ENCODE measurements around the gene TMEM266.

TMEM266 gene

DNA sequence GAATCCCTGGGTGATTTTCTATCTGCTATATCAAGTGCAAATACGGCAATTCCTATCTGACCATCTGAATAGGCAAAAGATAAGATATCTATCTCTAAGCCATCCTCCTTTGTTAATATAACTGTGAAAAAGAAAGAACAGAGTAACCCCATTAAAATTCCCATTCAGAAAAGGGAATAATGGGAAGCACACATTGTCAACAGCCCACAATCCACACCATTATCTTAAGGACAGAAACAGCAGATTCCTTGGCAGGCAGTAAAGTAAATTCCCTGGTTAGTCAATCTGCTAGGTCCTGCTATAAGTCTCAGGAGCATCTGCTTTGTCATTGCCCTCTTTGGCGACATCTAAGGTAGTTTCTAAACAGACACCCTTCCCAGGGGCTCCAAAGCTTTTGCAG lies 25.7 kb upstream of the TMEM266 start:
- no peak for ATAC-seq
- TF ChIP-seq ESRRG (CRISPR knock-in tag; IDR thresholded peaks at IDR 0.05) (no peak), ARNTL (CRISPR knock-in tag; IDR thresholded peaks at IDR 0.05; ENCODE audit: borderline replicate concordance, low read depth) (no peak), CSDC2 (CRISPR knock-in tag; IDR thresholded peaks at IDR 0.05) (no peak), ZFP3 (CRISPR knock-in tag; IDR thresholded peaks at IDR 0.05) (no peak), ZNF70 (CRISPR knock-in tag; IDR thresholded peaks at IDR 0.05) (no peak), GLIS3 (CRISPR knock-in tag; IDR thresholded peaks at IDR 0.05) (no peak), OSR1 (CRISPR knock-in tag; IDR thresholded peaks at IDR 0.05) (no peak), ZC3H10 (CRISPR knock-in tag; IDR thresholded peaks at IDR 0.05) (no peak), SNAI2 (CRISPR knock-in tag; IDR thresholded peaks at IDR 0.05) (no peak), TOX (CRISPR knock-in tag; IDR thresholded peaks at IDR 0.05; ENCODE audit: borderline replicate concordance) (no peak), ZNF565 (CRISPR knock-in tag; conservative IDR thresholded peaks at IDR 0.05; ENCODE audit: low read depth) (no peak), TCF4 (CRISPR knock-in tag; IDR thresholded peaks at IDR 0.05; ENCODE audit: borderline replicate concordance) (no peak), RARB (CRISPR knock-in tag; IDR thresholded peaks at IDR 0.05) (no peak), ZFP30 (CRISPR knock-in tag; IDR thresholded peaks at IDR 0.05) (no peak), BACH2 (CRISPR knock-in tag; IDR thresholded peaks at IDR 0.05; ENCODE audit: borderline replicate concordance) (no peak)
- TF ChIP-seq, protein P1, sequence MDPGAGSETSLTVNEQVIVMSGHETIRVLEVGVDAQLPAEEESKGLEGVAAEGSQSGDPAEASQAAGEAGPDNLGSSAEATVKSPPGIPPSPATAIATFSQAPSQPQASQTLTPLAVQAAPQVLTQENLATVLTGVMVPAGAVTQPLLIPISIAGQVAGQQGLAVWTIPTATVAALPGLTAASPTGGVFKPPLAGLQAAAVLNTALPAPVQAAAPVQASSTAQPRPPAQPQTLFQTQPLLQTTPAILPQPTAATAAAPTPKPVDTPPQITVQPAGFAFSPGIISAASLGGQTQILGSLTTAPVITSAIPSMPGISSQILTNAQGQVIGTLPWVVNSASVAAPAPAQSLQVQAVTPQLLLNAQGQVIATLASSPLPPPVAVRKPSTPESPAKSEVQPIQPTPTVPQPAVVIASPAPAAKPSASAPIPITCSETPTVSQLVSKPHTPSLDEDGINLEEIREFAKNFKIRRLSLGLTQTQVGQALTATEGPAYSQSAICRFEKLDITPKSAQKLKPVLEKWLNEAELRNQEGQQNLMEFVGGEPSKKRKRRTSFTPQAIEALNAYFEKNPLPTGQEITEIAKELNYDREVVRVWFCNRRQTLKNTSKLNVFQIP (CRISPR knock-in tag; IDR thresholded peaks at IDR 0.05; ENCODE audit: borderline replicate concordance, low read depth) = no peak
- TF ChIP-seq, protein P2, sequence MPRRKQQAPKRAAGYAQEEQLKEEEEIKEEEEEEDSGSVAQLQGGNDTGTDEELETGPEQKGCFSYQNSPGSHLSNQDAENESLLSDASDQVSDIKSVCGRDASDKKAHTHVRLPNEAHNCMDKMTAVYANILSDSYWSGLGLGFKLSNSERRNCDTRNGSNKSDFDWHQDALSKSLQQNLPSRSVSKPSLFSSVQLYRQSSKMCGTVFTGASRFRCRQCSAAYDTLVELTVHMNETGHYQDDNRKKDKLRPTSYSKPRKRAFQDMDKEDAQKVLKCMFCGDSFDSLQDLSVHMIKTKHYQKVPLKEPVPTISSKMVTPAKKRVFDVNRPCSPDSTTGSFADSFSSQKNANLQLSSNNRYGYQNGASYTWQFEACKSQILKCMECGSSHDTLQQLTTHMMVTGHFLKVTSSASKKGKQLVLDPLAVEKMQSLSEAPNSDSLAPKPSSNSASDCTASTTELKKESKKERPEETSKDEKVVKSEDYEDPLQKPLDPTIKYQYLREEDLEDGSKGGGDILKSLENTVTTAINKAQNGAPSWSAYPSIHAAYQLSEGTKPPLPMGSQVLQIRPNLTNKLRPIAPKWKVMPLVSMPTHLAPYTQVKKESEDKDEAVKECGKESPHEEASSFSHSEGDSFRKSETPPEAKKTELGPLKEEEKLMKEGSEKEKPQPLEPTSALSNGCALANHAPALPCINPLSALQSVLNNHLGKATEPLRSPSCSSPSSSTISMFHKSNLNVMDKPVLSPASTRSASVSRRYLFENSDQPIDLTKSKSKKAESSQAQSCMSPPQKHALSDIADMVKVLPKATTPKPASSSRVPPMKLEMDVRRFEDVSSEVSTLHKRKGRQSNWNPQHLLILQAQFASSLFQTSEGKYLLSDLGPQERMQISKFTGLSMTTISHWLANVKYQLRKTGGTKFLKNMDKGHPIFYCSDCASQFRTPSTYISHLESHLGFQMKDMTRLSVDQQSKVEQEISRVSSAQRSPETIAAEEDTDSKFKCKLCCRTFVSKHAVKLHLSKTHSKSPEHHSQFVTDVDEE (CRISPR knock-in tag; IDR thresholded peaks at IDR 0.05) = no peak
- TF ChIP-seq, protein P3, sequence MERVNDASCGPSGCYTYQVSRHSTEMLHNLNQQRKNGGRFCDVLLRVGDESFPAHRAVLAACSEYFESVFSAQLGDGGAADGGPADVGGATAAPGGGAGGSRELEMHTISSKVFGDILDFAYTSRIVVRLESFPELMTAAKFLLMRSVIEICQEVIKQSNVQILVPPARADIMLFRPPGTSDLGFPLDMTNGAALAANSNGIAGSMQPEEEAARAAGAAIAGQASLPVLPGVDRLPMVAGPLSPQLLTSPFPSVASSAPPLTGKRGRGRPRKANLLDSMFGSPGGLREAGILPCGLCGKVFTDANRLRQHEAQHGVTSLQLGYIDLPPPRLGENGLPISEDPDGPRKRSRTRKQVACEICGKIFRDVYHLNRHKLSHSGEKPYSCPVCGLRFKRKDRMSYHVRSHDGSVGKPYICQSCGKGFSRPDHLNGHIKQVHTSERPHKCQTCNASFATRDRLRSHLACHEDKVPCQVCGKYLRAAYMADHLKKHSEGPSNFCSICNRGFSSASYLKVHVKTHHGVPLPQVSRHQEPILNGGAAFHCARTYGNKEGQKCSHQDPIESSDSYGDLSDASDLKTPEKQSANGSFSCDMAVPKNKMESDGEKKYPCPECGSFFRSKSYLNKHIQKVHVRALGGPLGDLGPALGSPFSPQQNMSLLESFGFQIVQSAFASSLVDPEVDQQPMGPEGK (CRISPR knock-in tag; IDR thresholded peaks at IDR 0.05; ENCODE audit: borderline replicate concordance) = no peak
- TF ChIP-seq, protein P4, sequence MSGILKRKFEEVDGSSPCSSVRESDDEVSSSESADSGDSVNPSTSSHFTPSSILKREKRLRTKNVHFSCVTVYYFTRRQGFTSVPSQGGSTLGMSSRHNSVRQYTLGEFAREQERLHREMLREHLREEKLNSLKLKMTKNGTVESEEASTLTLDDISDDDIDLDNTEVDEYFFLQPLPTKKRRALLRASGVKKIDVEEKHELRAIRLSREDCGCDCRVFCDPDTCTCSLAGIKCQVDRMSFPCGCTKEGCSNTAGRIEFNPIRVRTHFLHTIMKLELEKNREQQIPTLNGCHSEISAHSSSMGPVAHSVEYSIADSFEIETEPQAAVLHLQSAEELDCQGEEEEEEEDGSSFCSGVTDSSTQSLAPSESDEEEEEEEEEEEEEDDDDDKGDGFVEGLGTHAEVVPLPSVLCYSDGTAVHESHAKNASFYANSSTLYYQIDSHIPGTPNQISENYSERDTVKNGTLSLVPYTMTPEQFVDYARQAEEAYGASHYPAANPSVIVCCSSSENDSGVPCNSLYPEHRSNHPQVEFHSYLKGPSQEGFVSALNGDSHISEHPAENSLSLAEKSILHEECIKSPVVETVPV (CRISPR knock-in tag; IDR thresholded peaks at IDR 0.05) = no peak
- TF ChIP-seq, protein P5, sequence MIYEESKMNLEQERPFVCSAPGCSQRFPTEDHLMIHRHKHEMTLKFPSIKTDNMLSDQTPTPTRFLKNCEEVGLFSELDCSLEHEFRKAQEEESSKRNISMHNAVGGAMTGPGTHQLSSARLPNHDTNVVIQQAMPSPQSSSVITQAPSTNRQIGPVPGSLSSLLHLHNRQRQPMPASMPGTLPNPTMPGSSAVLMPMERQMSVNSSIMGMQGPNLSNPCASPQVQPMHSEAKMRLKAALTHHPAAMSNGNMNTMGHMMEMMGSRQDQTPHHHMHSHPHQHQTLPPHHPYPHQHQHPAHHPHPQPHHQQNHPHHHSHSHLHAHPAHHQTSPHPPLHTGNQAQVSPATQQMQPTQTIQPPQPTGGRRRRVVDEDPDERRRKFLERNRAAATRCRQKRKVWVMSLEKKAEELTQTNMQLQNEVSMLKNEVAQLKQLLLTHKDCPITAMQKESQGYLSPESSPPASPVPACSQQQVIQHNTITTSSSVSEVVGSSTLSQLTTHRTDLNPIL (CRISPR knock-in tag; IDR thresholded peaks at IDR 0.05; ENCODE audit: low read depth) = no peak

DNA sequence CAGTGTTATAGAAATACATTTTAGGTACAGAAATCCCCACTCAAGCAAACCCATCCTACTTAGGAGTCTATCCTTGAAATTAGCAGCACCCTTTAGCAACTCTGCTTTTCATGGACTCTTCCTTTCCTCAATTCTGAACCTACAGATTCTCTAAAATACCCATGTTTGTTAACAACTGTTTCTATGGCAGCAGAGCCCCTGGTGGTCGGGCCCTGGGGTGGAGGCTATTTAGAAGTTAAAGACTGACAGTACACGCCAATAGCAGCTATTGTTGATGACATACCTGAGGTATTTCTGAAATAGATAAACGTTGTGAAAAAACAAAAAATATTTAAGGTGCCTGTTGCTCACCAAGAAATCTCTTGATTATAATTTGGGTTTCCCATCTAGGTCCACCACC lies 24.2 kb upstream of the TMEM266 start:
- ATAC-seq = no peak
- TF ChIP-seq ZFP3 (CRISPR knock-in tag; IDR thresholded peaks at IDR 0.05) = no peak
- TF ChIP-seq ZNF565 (CRISPR knock-in tag; conservative IDR thresholded peaks at IDR 0.05; ENCODE audit: low read depth) = no peak
- TF ChIP-seq, protein P1 (CRISPR knock-in tag; IDR thresholded peaks at IDR 0.05; ENCODE audit: borderline replicate concordance, low read depth) = no peak
- no peak for TF ChIP-seq PPARA (CRISPR knock-in tag; IDR thresholded peaks at IDR 0.05; ENCODE audit: borderline replicate concordance)
- TF ChIP-seq BACH2 (CRISPR knock-in tag; IDR thresholded peaks at IDR 0.05; ENCODE audit: borderline replicate concordance) = no peak
- TF ChIP-seq ZNF8 (CRISPR knock-in tag; IDR thresholded peaks at IDR 0.05) = no peak
- no peak for TF ChIP-seq GLIS3 (CRISPR knock-in tag; IDR thresholded peaks at IDR 0.05)
- no peak for TF ChIP-seq ISL1 (CRISPR knock-in tag; IDR thresholded peaks at IDR 0.05)
- TF ChIP-seq TOX (CRISPR knock-in tag; IDR thresholded peaks at IDR 0.05; ENCODE audit: borderline replicate concordance) = no peak
- TF ChIP-seq, protein P4 (CRISPR knock-in tag; IDR thresholded peaks at IDR 0.05) = no peak
- TF ChIP-seq TCF4 (CRISPR knock-in tag; IDR thresholded peaks at IDR 0.05; ENCODE audit: borderline replicate concordance) = no peak
- TF ChIP-seq ARNTL (CRISPR knock-in tag; IDR thresholded peaks at IDR 0.05; ENCODE audit: borderline replicate concordance, low read depth) = no peak
- TF ChIP-seq ZFP30 (CRISPR knock-in tag; IDR thresholded peaks at IDR 0.05) = no peak
- TF ChIP-seq, protein P3 (CRISPR knock-in tag; IDR thresholded peaks at IDR 0.05; ENCODE audit: borderline replicate concordance) = no peak
- TF ChIP-seq ZC3H10 (CRISPR knock-in tag; IDR thresholded peaks at IDR 0.05) = no peak
- TF ChIP-seq ESRRG (CRISPR knock-in tag; IDR thresholded peaks at IDR 0.05) = no peak
- TF ChIP-seq ZNF70 (CRISPR knock-in tag; IDR thresholded peaks at IDR 0.05) = no peak
